ENCODE measurements around the gene ABCA1.

DNA sequence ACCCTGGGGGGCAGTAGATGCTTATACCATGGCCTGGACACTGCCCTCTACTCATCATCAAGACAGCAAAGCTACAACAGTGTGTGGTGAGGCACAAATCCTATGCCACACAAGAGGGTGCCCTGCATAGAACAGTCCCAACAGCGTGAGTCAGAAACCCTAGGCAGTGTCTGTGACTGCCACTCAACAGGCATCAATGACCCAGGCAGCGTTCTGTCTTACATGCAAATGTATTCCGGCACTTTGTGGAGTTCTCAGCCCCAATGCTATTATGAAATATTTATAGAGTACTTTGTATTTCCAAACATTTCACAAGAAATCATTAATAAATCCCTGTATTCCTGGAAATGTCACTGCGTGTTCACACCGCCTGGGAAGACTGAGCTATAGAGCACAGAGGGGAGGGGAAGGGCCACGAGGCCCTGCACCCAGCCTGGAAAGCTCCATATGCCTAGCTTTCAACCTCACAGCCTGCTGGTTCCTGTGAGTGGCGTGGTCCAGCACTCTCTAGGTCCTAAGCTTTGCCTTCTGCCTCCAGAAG, 86.3 kb downstream of the ABCA1 start:
- TF ChIP-seq, protein P1, sequence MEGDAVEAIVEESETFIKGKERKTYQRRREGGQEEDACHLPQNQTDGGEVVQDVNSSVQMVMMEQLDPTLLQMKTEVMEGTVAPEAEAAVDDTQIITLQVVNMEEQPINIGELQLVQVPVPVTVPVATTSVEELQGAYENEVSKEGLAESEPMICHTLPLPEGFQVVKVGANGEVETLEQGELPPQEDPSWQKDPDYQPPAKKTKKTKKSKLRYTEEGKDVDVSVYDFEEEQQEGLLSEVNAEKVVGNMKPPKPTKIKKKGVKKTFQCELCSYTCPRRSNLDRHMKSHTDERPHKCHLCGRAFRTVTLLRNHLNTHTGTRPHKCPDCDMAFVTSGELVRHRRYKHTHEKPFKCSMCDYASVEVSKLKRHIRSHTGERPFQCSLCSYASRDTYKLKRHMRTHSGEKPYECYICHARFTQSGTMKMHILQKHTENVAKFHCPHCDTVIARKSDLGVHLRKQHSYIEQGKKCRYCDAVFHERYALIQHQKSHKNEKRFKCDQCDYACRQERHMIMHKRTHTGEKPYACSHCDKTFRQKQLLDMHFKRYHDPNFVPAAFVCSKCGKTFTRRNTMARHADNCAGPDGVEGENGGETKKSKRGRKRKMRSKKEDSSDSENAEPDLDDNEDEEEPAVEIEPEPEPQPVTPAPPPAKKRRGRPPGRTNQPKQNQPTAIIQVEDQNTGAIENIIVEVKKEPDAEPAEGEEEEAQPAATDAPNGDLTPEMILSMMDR (conservative IDR thresholded peaks at IDR 0.05; ENCODE audit: low read depth, low read length) = no peak
- TF ChIP-seq EZH2 (IDR thresholded peaks at IDR 0.05; ENCODE audit: low read length, unreplicated experiment) (no peak), EZH2phosphoT487 (IDR thresholded peaks at IDR 0.05; ENCODE audit: borderline replicate concordance, low read length) (no peak)

All from PC-3 (cell line).